GM21515 (cell line): ENCODE measurements around the gene N4BP2.
"Not testable (repeated sequence)": the region's sequence is repeated elsewhere in the genome, so short reads cannot be mapped to it uniquely, and the experiment has no call there.

Experiments used
- ATAC-seq: cut with Tn5 transposase; IDR thresholded peaks from one replicate; pipeline ENCODE4 v1.9.1; 2021; ENCODE audit not compliant: unreplicated experiment

Gene N4BP2

GRCh38 chr4:40056716-40057585, at the start of gene N4BP2:
Gene N4BP2 (plus strand): TSS chr4:40056850. CDS start chr4:40097341, 40,491 bp downstream.
- peak; percentile 57 for ATAC-seq

- no peak for ATAC-seq
These were observed 40.6 kb upstream of the N4BP2 start for GRCh38 chr4:40016007-40016406.

- no peak for ATAC-seq
These were observed 36.4 kb upstream of the N4BP2 start for GRCh38 chr4:40020221-40020620.

GRCh38 chr4:40021116-40021515, 35.5 kb upstream of the N4BP2 start:
- ATAC-seq = not testable (repeated sequence)

GRCh38 chr4:40024049-40024448, 32.6 kb upstream of the N4BP2 start:
- not testable (repeated sequence) for ATAC-seq

- no peak for ATAC-seq
These were observed 23.9 kb upstream of the N4BP2 start for GRCh38 chr4:40032785-40033184.

- ATAC-seq = no peak
These were observed 23.0 kb upstream of the N4BP2 start for GRCh38 chr4:40033613-40034012.

- no peak for ATAC-seq
These were observed 17.7 kb upstream of the N4BP2 start for GRCh38 chr4:40038977-40039376.

GRCh38 chr4:40040908-40041307, 15.7 kb upstream of the N4BP2 start:
- no peak for ATAC-seq

- ATAC-seq = no peak
These were observed 12.9 kb upstream of the N4BP2 start for GRCh38 chr4:40043786-40044185.

GRCh38 chr4:40046311-40046980, 10.2 kb upstream of the N4BP2 start:
- ATAC-seq = no peak

GRCh38 chr4:40053161-40053560, 3.5 kb upstream of the N4BP2 start:
- no peak for ATAC-seq

GRCh38 chr4:40055511-40055862, 1.2 kb upstream of the N4BP2 start:
- no peak for ATAC-seq

- no peak for ATAC-seq
These were observed 561 bp upstream of the N4BP2 start for GRCh38 chr4:40055863-40056715.

- ATAC-seq = peak; percentile 64
These were observed 989 bp downstream of the N4BP2 start for GRCh38 chr4:40057586-40058091.

- no peak for ATAC-seq
These were observed 1.5 kb downstream of the N4BP2 start for GRCh38 chr4:40058121-40058520.

GRCh38 chr4:40058854-40059253, 2.2 kb downstream of the N4BP2 start:
- no peak for ATAC-seq

- no peak for ATAC-seq
These were observed 2.7 kb downstream of the N4BP2 start for GRCh38 chr4:40059362-40059761.

GRCh38 chr4:40065010-40065409, 8.4 kb downstream of the N4BP2 start:
- ATAC-seq = no peak

GRCh38 chr4:40066651-40067050, 10.0 kb downstream of the N4BP2 start:
- no peak for ATAC-seq

GRCh38 chr4:40070387-40070786, 13.7 kb downstream of the N4BP2 start:
- no peak for ATAC-seq
